ENCODE measurements around the gene POLR2L. TPM values are rescaled to one million over a fixed set of nuclear protein-coding genes. Genes with fewer than 3 reads are reported as not detected.

The POLR2L gene
- total RNA-seq, 1 donor from 2014 or later, result 42.0 TPM

GRCh38 chr11:821512-822371 lies 20.6 kb downstream of the POLR2L start:
- Histone ChIP-seq H3K4me3 (ENCODE audit: low read depth, low read length) (no peak overlapping the region), H3K36me3 (ENCODE audit: control insufficient read depth, insufficient read depth, low read length) (peaks cover 4% of the 10 kb centered on the region), H3K27me3 (ENCODE audit: control insufficient read depth, insufficient read depth, low read length) (no peaks in the 10 kb centered on the region)
- no peak for DNase-seq (ENCODE audit: low read depth)
- no peak for TF ChIP-seq CTCF (IDR thresholded peaks at IDR 0.05; ENCODE audit: insufficient read depth, low read length, poor library complexity, severe bottlenecking)

GRCh38 chr11:820655-821511 lies 21.4 kb downstream of the POLR2L start:
- TF ChIP-seq CTCF (IDR thresholded peaks at IDR 0.05; ENCODE audit: insufficient read depth, low read length, poor library complexity, severe bottlenecking), result no peak
- H3K27me3 ChIP-seq (ENCODE audit: control insufficient read depth, insufficient read depth, low read length), result no peaks in the 10 kb centered on the region
- H3K36me3 ChIP-seq (ENCODE audit: control insufficient read depth, insufficient read depth, low read length), result peaks cover 4% of the 10 kb centered on the region
- DNase-seq (ENCODE audit: low read depth), result no peak
- peak overlapping the region; percentile 85 for H3K4me3 ChIP-seq (ENCODE audit: low read depth, low read length)

GRCh38 chr11:819943-820649 lies 22.2 kb downstream of the POLR2L start:
- H3K27me3 ChIP-seq (ENCODE audit: control insufficient read depth, insufficient read depth, low read length), result no peaks in the 10 kb centered on the region
- H3K4me3 ChIP-seq (ENCODE audit: low read depth, low read length), result peak overlapping the region; percentile 85
- DNase-seq (ENCODE audit: low read depth), result no peak
- peaks cover 3% of the 10 kb centered on the region for H3K36me3 ChIP-seq (ENCODE audit: control insufficient read depth, insufficient read depth, low read length)
- no peak for TF ChIP-seq CTCF (IDR thresholded peaks at IDR 0.05; ENCODE audit: insufficient read depth, low read length, poor library complexity, severe bottlenecking)

GRCh38 chr11:819129-819931 lies 23.0 kb downstream of the POLR2L start:
- peak overlapping the region; percentile 85 for H3K4me3 ChIP-seq (ENCODE audit: low read depth, low read length)
- no peak for DNase-seq (ENCODE audit: low read depth)
- no peaks in the 10 kb centered on the region for H3K27me3 ChIP-seq (ENCODE audit: control insufficient read depth, insufficient read depth, low read length)
- H3K36me3 ChIP-seq (ENCODE audit: control insufficient read depth, insufficient read depth, low read length), result peaks cover 3% of the 10 kb centered on the region
- TF ChIP-seq CTCF (IDR thresholded peaks at IDR 0.05; ENCODE audit: insufficient read depth, low read length, poor library complexity, severe bottlenecking), result no peak

Data from kidney epithelial cell (primary cell).